Glutamatergic neuron (in vitro differentiated cells): ENCODE results near the gene C17orf50. TPM values are rescaled to one million over a fixed set of nuclear protein-coding genes. Genes with fewer than 3 reads are reported as not detected.

Experiments used
- DNase-seq: peaks from one replicate; pipeline ENCODE4 v3.0.0; 2022
- H3K27ac Mint-ChIP-seq: one replicate; pipeline ENCODE4 v1.8.0; 2020; ENCODE audit warnings: mild to moderate bottlenecking, mixed read lengths, inconsistent platforms; ENCODE audit not compliant: unreplicated experiment
- H3K27me3 Mint-ChIP-seq: one replicate; pipeline ENCODE4 v1.8.0; 2020; ENCODE audit warnings: mild to moderate bottlenecking, moderate library complexity, mixed read lengths, inconsistent platforms; ENCODE audit not compliant: unreplicated experiment
- H3K36me3 Mint-ChIP-seq: one replicate; pipeline ENCODE4 v1.8.0; 2020; ENCODE audit warnings: mild to moderate bottlenecking, mixed read lengths, inconsistent platforms; ENCODE audit not compliant: unreplicated experiment
- H3K4me1 Mint-ChIP-seq: one replicate; pipeline ENCODE4 v1.8.0; 2020; ENCODE audit warnings: mild to moderate bottlenecking, low read depth, mixed read lengths, inconsistent platforms; ENCODE audit not compliant: unreplicated experiment
- H3K4me3 Mint-ChIP-seq: one replicate; pipeline ENCODE4 v1.8.0; 2020; ENCODE audit warnings: mild to moderate bottlenecking, mixed read lengths, inconsistent platforms; ENCODE audit not compliant: unreplicated experiment
- H3K9me3 Mint-ChIP-seq: one replicate; pipeline ENCODE4 v1.8.0; 2020; ENCODE audit warnings: mild to moderate bottlenecking, moderate library complexity, mixed read lengths, inconsistent platforms; ENCODE audit not compliant: unreplicated experiment
- CTCF ChIP-seq: fragments of 200-600 bp; sonication (generic); IDR thresholded peaks from one replicate; pipeline ENCODE4 v1.5.0; 2021; ENCODE audit not compliant: partially characterized antibody, unreplicated experiment
- total RNA-seq: library from RNA; stranded (reverse); fragmentation: NEBNext Ultra II Directional; extraction: Animal tissue kit (Norgen Biotek cat#: 25700); gene quantifications from one replicate; pipeline ENCODE4 v1.2.1, GENCODE V29; 2021; ENCODE audit not compliant: unreplicated experiment

The C17orf50 gene
- total RNA-seq, 1 donor from 2014 or later, result not detected

GRCh38 chr17:35716173-35716572, 44.5 kb upstream of the C17orf50 start:
- Mint-ChIP-seq H3K4me3 (no peak overlapping the region), H3K4me1 (peaks cover 2% of the 10 kb centered on the region), H3K27me3 (no peaks in the 10 kb centered on the region), H3K9me3 (no peaks in the 10 kb centered on the region), H3K27ac (no peak overlapping the region), H3K36me3 (no peaks in the 10 kb centered on the region)
- DNase-seq, result no peak
- no peak for TF ChIP-seq CTCF

GRCh38 chr17:35716897-35717465, 43.7 kb upstream of the C17orf50 start:
- no peaks in the 10 kb centered on the region for H3K27me3 Mint-ChIP-seq
- no peak for DNase-seq
- no peak overlapping the region for H3K4me3 Mint-ChIP-seq
- H3K27ac Mint-ChIP-seq, result no peak overlapping the region
- H3K9me3 Mint-ChIP-seq, result no peaks in the 10 kb centered on the region
- H3K4me1 Mint-ChIP-seq, result peaks cover 2% of the 10 kb centered on the region
- no peaks in the 10 kb centered on the region for H3K36me3 Mint-ChIP-seq
- no peak for TF ChIP-seq CTCF

- Mint-ChIP-seq H3K27ac (no peak overlapping the region), H3K27me3 (no peaks in the 10 kb centered on the region), H3K9me3 (no peaks in the 10 kb centered on the region), H3K4me3 (no peak overlapping the region), H3K36me3 (no peaks in the 10 kb centered on the region), H3K4me1 (peaks cover 2% of the 10 kb centered on the region)
- no peak for DNase-seq
- TF ChIP-seq CTCF, result no peak
These were observed 43.2 kb upstream of the C17orf50 start for GRCh38 chr17:35717475-35717874.

GRCh38 chr17:35723735-35724134, 37.0 kb upstream of the C17orf50 start:
- no peak for TF ChIP-seq CTCF
- DNase-seq, result no peak
- peaks cover 12% of the 10 kb centered on the region for H3K4me1 Mint-ChIP-seq
- no peak overlapping the region for H3K4me3 Mint-ChIP-seq
- no peaks in the 10 kb centered on the region for H3K27me3 Mint-ChIP-seq
- no peak overlapping the region for H3K27ac Mint-ChIP-seq
- H3K9me3 Mint-ChIP-seq, result peaks cover 2% of the 10 kb centered on the region
- peaks cover 4% of the 10 kb centered on the region for H3K36me3 Mint-ChIP-seq

DNA sequence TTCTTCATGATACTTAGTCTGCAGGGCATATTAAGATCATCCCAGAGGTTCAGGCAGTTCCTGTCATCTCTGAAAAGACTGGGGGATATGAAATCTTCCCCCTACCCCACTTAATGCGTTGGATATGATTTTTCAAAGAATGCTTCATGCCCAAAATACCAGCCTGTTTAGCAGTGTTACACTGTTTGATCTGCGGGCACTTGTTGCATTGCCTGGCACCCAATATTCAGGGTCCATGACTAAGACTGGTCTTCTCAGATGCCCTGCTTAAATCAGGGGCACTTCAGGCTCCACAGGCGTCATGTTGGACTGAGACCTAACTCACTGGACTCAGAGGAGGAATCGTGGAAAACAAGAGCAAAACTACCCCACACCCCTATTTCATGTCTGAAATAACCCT, 35.6 kb upstream of the C17orf50 start:
- H3K36me3 Mint-ChIP-seq, result peaks cover 4% of the 10 kb centered on the region
- peaks cover 2% of the 10 kb centered on the region for H3K9me3 Mint-ChIP-seq
- no peak overlapping the region for H3K4me3 Mint-ChIP-seq
- no peak for TF ChIP-seq CTCF
- DNase-seq, result no peak
- H3K4me1 Mint-ChIP-seq, result peaks cover 12% of the 10 kb centered on the region
- H3K27me3 Mint-ChIP-seq, result no peaks in the 10 kb centered on the region
- no peak overlapping the region for H3K27ac Mint-ChIP-seq
